Measurements from ENCODE around the gene HDAC1.

HDAC1 gene

GRCh38 chr1:32330558-32331151 is 38.8 kb downstream of the HDAC1 start:
- no peak for DNase-seq (ENCODE audit: low read depth)

- DNase-seq (ENCODE audit: low read depth): no peak
Observed at GRCh38 chr1:32331549-32331948, 39.7 kb downstream of the HDAC1 start.

- no peak for DNase-seq (ENCODE audit: low read depth)
Observed at GRCh38 chr1:32332290-32333079, 40.6 kb downstream of the HDAC1 start.

GRCh38 chr1:32333251-32333963 is 41.5 kb downstream of the HDAC1 start:
- no peak for DNase-seq (ENCODE audit: low read depth)

GRCh38 chr1:32334274-32334861 is 42.5 kb downstream of the HDAC1 start:
- DNase-seq (ENCODE audit: low read depth): no peak

- no peak for DNase-seq (ENCODE audit: low read depth)
Observed at GRCh38 chr1:32334864-32335534, 43.1 kb downstream of the HDAC1 start.

GRCh38 chr1:32335535-32335789 is 43.6 kb downstream of the HDAC1 start:
- no peak for DNase-seq (ENCODE audit: low read depth)

- DNase-seq (ENCODE audit: low read depth): peak; percentile 70
Observed at GRCh38 chr1:32335790-32336590, 44.1 kb downstream of the HDAC1 start, which contains the start of gene MARCKSL1. Gene MARCKSL1, minus strand, starts transcription at chr1:32336233. Its CDS starts 200 bp downstream, at chr1:32336033.

- DNase-seq (ENCODE audit: low read depth): no peak
Observed at GRCh38 chr1:32336591-32336932, 44.7 kb downstream of the HDAC1 start.

GRCh38 chr1:32336963-32337675 is 45.2 kb downstream of the HDAC1 start:
- DNase-seq (ENCODE audit: low read depth): no peak

- no peak for DNase-seq (ENCODE audit: low read depth)
Observed at GRCh38 chr1:32337855-32338636, 46.2 kb downstream of the HDAC1 start.

GRCh38 chr1:32338637-32339145 is 46.8 kb downstream of the HDAC1 start:
- DNase-seq (ENCODE audit: low read depth): no peak

- no peak for DNase-seq (ENCODE audit: low read depth)
Observed at GRCh38 chr1:32339363-32339978, 47.6 kb downstream of the HDAC1 start.

- DNase-seq (ENCODE audit: low read depth): no peak
Observed at GRCh38 chr1:32341186-32341757, 49.4 kb downstream of the HDAC1 start.

- no peak for DNase-seq (ENCODE audit: low read depth)
Observed at GRCh38 chr1:32341971-32342370, 50.1 kb downstream of the HDAC1 start.

GRCh38 chr1:32342704-32343103 is 50.8 kb downstream of the HDAC1 start:
- no peak for DNase-seq (ENCODE audit: low read depth)

GRCh38 chr1:32345289-32345827 is 53.5 kb downstream of the HDAC1 start:
- no peak for DNase-seq (ENCODE audit: low read depth)

- no peak for DNase-seq (ENCODE audit: low read depth)
Observed at GRCh38 chr1:32346532-32347157, 54.8 kb downstream of the HDAC1 start.

Measured in stimulated activated CD8-positive, alpha-beta memory T cell treated with anti-CD3 and anti-CD28 coated beads, Interleukin-15, amount 100 ng/mL, for 24 hours (primary cell).